K562 (cell line): Measurements from ENCODE around the gene HSPA1B. TPM values are rescaled to one million over a fixed set of nuclear protein-coding genes. Genes with fewer than 3 reads are reported as not detected.

Source experiments
- CEBPZ ChIP-seq: fragments of 150-350 bp; IDR thresholded peaks from 2 replicates; pipeline ENCODE4 v1.6.1; 2014; ENCODE audit warnings: low read depth, mild to moderate bottlenecking, low read length, borderline replicate concordance
- CHD2 ChIP-seq: IDR thresholded peaks from 2 replicates; pipeline ENCODE4 v1.6.1; 2011; ENCODE audit warnings: low read depth, low read length
- CUX1 ChIP-seq: fragments of 200-800 bp; sonication (Bioruptor generic); IDR thresholded peaks from 2 replicates; pipeline ENCODE4 v1.6.1; 2016; ENCODE audit warnings: missing genetic modification characterization, missing compliant biosample characterization
- E4F1 ChIP-seq: fragments of 250-450 bp; sonication (Bioruptor Pico); IDR thresholded peaks from 2 replicates; pipeline ENCODE4 v1.5.0; 2021; ENCODE audit warnings: mild to moderate bottlenecking, borderline replicate concordance
- ELF1 ChIP-seq: fragments of 200-800 bp; sonication (Bioruptor generic); IDR thresholded peaks from 2 replicates; pipeline ENCODE4 v1.6.1; 2016; ENCODE audit warnings: missing genetic modification characterization, missing compliant biosample characterization
- GABPB2 ChIP-seq: fragments of 250-450 bp; sonication (Bioruptor Pico); conservative IDR thresholded peaks from 2 replicates; pipeline ENCODE4 v1.5.1; 2021; ENCODE audit warnings: mild to moderate bottlenecking
- RAD51 ChIP-seq: fragments of 450-650 bp; IDR thresholded peaks from 2 replicates; pipeline ENCODE4 v1.7.1; 2016; ENCODE audit warnings: low read depth, mild to moderate bottlenecking, borderline replicate concordance
- RHOXF2B ChIP-seq: fragments of 250-450 bp; sonication (Bioruptor Pico); conservative IDR thresholded peaks from 2 replicates; pipeline ENCODE4 v1.5.1; 2021
- SIRT6 ChIP-seq: IDR thresholded peaks from one replicate; pipeline ENCODE4 v1.6.1; 2012; ENCODE audit warnings: low read depth, mild to moderate bottlenecking, control low read depth, inconsistent platforms, low read length, moderate library complexity
- SLC30A9 ChIP-seq: fragments of 250-450 bp; sonication (Bioruptor Pico); IDR thresholded peaks from 2 replicates; pipeline ENCODE4 v1.8.0; 2022; ENCODE audit warnings: mild to moderate bottlenecking, moderate library complexity
- THRAP3 ChIP-seq: fragments of 450-650 bp; IDR thresholded peaks from 2 replicates; pipeline ENCODE4 v1.6.1; 2016; ENCODE audit warnings: mild to moderate bottlenecking, inconsistent platforms, borderline replicate concordance
- WHSC1 ChIP-seq: IDR thresholded peaks from one replicate; pipeline ENCODE4 v1.6.1; 2012; ENCODE audit warnings: low read length, control low read depth, inconsistent platforms
- ZNF12 ChIP-seq: sonication (generic); formaldehyde crosslinking; IDR thresholded peaks from 2 replicates; pipeline ENCODE4 v1.4.0; 2020; ENCODE audit warnings: mild to moderate bottlenecking, missing genetic modification reagents
- ZNF75A ChIP-seq: fragments of 450-650 bp; formaldehyde crosslinking; IDR thresholded peaks from 2 replicates; pipeline ENCODE4 v1.4.0; 2020; ENCODE audit warnings: mild to moderate bottlenecking
- polyA plus RNA-seq, 8 experiments: library from polyadenylated mRNA; depleted of rRNA in 4 of 8; stranded (reverse) in 5 of 8; unstranded in 3 of 8; fragments of >200 nt; fragmentation: Nextera tagmentation in 2 of 8; fragmentation: Illumina TruSeq in 1 of 8; extraction: Ambion mirVana in 2 of 8; extraction: Trizol in 1 of 8; gene quantifications; 2 replicates each; pipeline versions ENCODE4 v1.2.1 to v1.2.3, GENCODE V29; 2011 to 2014; ENCODE audit warnings: inconsistent platforms in 1 of 8, missing spikeins in 1 of 8
- total RNA-seq, 7 experiments: library from RNA; depleted of rRNA in 6 of 7; stranded (reverse); fragments of >200 nt in 6 of 7; fragmentation: Illumina TruSeq in 2 of 7; extraction: Trizol in 2 of 7; gene quantifications; 2 replicates each; pipeline versions ENCODE4 v1.2.1 to v1.2.3, GENCODE V29; 2011 to 2021; ENCODE audit warnings: low replicate concordance in 1 of 7

The HSPA1B gene
- total and polyA plus RNA-seq, 9 of the 15 experiments (the other 6 are each of a cell fraction or from before 2014, with no cell fraction given), result 0.27 to 227 (median 51.2) TPM

GRCh38 chr6:31862344-31863235 is 35.1 kb downstream of the HSPA1B start, which contains the start of gene NEU1 (continued):
- peak; percentile 99 for TF ChIP-seq RAD51
- no peak; the same call in 1 of the 2 replicates for TF ChIP-seq ELF1
- no peak for TF ChIP-seq GABPB2
- TF ChIP-seq CEBPZ, result no peak
- no peak for TF ChIP-seq SLC30A9 (CRISPR knock-in tag)
- no peak for TF ChIP-seq ZNF12 (CRISPR knock-in tag)
- TF ChIP-seq RHOXF2B, result no peak; the same call in 1 of the 2 replicates
- TF ChIP-seq CHD2, result no peak; the same call in 1 of the 2 replicates
- TF ChIP-seq ZNF75A (CRISPR knock-in tag), result no peak
- TF ChIP-seq SIRT6, result no peak
- no peak for TF ChIP-seq E4F1 (CRISPR knock-in tag)
- TF ChIP-seq THRAP3, result no peak
- TF ChIP-seq CUX1, result no peak
- no peak for TF ChIP-seq WHSC1
